HepG2 (cell line): ENCODE measurements around the gene CENPP. TPM values are rescaled to one million over a fixed set of nuclear protein-coding genes. Genes with fewer than 3 reads are reported as not detected.

Experiments used
- ATAC-seq: fragments of 200-7000 bp; cut with Tn5 transposase; 3 replicates; pipeline ENCODE4 v1.9.1; 2020; ENCODE audit warnings: mild to moderate bottlenecking, moderate library complexity
- BruUV-seq: library from RNA; stranded (reverse); fragments of 400-500 nt; replicated peaks from 2 replicates; lab custom pipeline; 2021; lab: Mats Ljungman, UMichigan
- CTCF ChIA-PET: fragments of 300-600 bp; formaldehyde crosslinking; extraction: SDS; loops from one replicate; lab custom pipeline; 2021; ENCODE audit warnings: low total read pairs, inconsistent platforms, low intra/inter-chr PET ratio; lab: Yijun Ruan, JAX
- POLR2A ChIA-PET: fragments of 350-600 bp; sonication (Branson Sonifier 250); formaldehyde crosslinking; loops from one replicate; lab custom pipeline; 2020; ENCODE audit warnings: antibody characterized with exemption, inconsistent platforms; lab: Yijun Ruan, JAX
- DNase-seq: peaks from one replicate; pipeline ENCODE4 v3.0.0-alpha.2; 2015; ENCODE audit warnings: low spot score
- FAIRE-seq: peaks from 3 replicates; lab custom pipeline; 2011; peaks lifted over from hg19 to GRCh38; lab: Jason Lieb, UNC
- H2AFZ ChIP-seq: one replicate; pipeline ENCODE4 v1.6.1; 2011; ENCODE audit warnings: low read length, inconsistent platforms
- H3K27ac ChIP-seq: fragments of 300-600 bp; 3 replicates; pipeline ENCODE4 v1.8.0; 2011; ENCODE audit warnings: mixed run types, mild to moderate bottlenecking, mixed read lengths, low read length, inconsistent platforms; ENCODE audit not compliant: insufficient read depth; ENCODE audit errors: extremely low read length
- H3K27me3 ChIP-seq, 2 experiments: fragments of 200-600 bp in 1 of 2; 2 replicates in 1 of 2; 3 replicates in 1 of 2; pipeline versions ENCODE4 v1.6.0 to v1.8.0; 2011; ENCODE audit warnings: low read length in 2 of 2, mild to moderate bottlenecking in 2 of 2, moderate library complexity in 2 of 2, inconsistent platforms in 1 of 2; ENCODE audit not compliant: insufficient read depth in 2 of 2, control insufficient read depth in 1 of 2
- H3K36me3 ChIP-seq, 2 experiments: fragments of 200-600 bp in 1 of 2; replicated peaks in 1 of 2; 2 replicates in 1 of 2; 3 replicates in 1 of 2; pipeline versions ENCODE4 v1.5.1 to v1.8.0; 2011; ENCODE audit warnings: low read length in 2 of 2, inconsistent platforms in 1 of 2; ENCODE audit not compliant: insufficient read depth in 2 of 2, control insufficient read depth in 1 of 2
- H3K4me1 ChIP-seq: 2 replicates; pipeline ENCODE4 v1.5.1; 2012; ENCODE audit warnings: low read length, inconsistent platforms; ENCODE audit not compliant: insufficient read depth
- H3K4me2 ChIP-seq: 2 replicates; pipeline ENCODE4 v1.6.0; 2011; ENCODE audit warnings: low read depth, low read length, inconsistent platforms
- H3K4me3 ChIP-seq, 3 experiments: fragments of 200-600 bp in 1 of 3; sonication (generic), shearing (Covaris generic) in 1 of 3; replicated peaks in 1 of 3; 2 replicates each; pipeline ENCODE4 v1.5.1; 2011 to 2016; ENCODE audit warnings: low read length in 3 of 3, inconsistent platforms in 2 of 3, low read depth in 2 of 3, mild to moderate bottlenecking in 2 of 3, control low read depth in 1 of 3, mixed read lengths in 1 of 3; ENCODE audit not compliant: insufficient read depth in 1 of 3
- H3K79me2 ChIP-seq: one replicate; pipeline ENCODE4 v1.6.1; 2011; ENCODE audit warnings: low read length, inconsistent platforms; ENCODE audit not compliant: insufficient read depth
- H3K9ac ChIP-seq: 2 replicates; pipeline ENCODE4 v1.6.0; 2011; ENCODE audit warnings: mild to moderate bottlenecking, low read depth, low read length, inconsistent platforms; ENCODE audit not compliant: insufficient read depth
- H3K9me3 ChIP-seq: 2 replicates; pipeline ENCODE4 v1.5.1; 2012; ENCODE audit warnings: mild to moderate bottlenecking, low read length
- H4K20me1 ChIP-seq: 2 replicates; pipeline ENCODE4 v1.6.0; 2011; ENCODE audit warnings: inconsistent platforms, mild to moderate bottlenecking, low read length, moderate library complexity; ENCODE audit not compliant: insufficient read depth
- WGBS: methylation state at CpG from one replicate; pipeline ENCODE4 v1.1.6; 2017; ENCODE audit warnings: low lambda C conversion rate; 5-methylcytosine and 5-hydroxymethylcytosine counted together
- in situ Hi-C: cut with HindIII; loops from 2 replicates; pipeline ENCODE4 v1.10.0; 2017; ENCODE audit warnings: low pct_unique_long_range_greater_than_20kb; ENCODE audit not compliant: extremely low pct_ligation_motif_present
- intact Hi-C: fragments of 100-400 bp; cut with micrococcal nuclease; formaldehyde crosslinking; loops from one replicate; pipeline ENCODE4 v1.10.0; 2022; ENCODE audit not compliant: unreplicated experiment
- polyA plus RNA-seq, 8 experiments: library from polyadenylated mRNA; depleted of rRNA in 3 of 8; stranded (reverse) in 7 of 8; unstranded in 1 of 8; fragments of >200 nt; fragmentation: Illumina TruSeq in 4 of 8; extraction: Trizol in 4 of 8; gene quantifications; 2 replicates each; pipeline versions ENCODE4 v1.2.1 to v1.2.3, GENCODE V29; 2011 to 2016; ENCODE audit warnings: low read depth in 4 of 8, missing spikeins in 1 of 8, mixed read lengths in 1 of 8; ENCODE audit not compliant: insufficient read depth in 1 of 8
- total RNA-seq, 5 experiments: library from RNA; depleted of rRNA; stranded (reverse); fragments of >200 nt; fragmentation: Illumina TruSeq; extraction: Trizol; gene quantifications; 2 replicates each; pipeline ENCODE4 v1.2.3, GENCODE V29; 2016; ENCODE audit warnings: low read depth in 1 of 5
- TF ChIP-seq, protein P1 (sequence below), 2 experiments: sonication (generic) in 1 of 2; formaldehyde crosslinking in 1 of 2; IDR thresholded peaks; 2 replicates each; pipeline versions ENCODE4 v1.6.1 to v1.9.0; 2014 to 2022; ENCODE audit warnings: antibody characterized with exemption in 1 of 2, borderline replicate concordance in 1 of 2, inconsistent platforms in 1 of 2, low read depth in 1 of 2, missing genetic modification reagents in 1 of 2

CENPP gene
- total and polyA plus RNA-seq, 2 of the 13 experiments (the other 11 are each of a cell fraction or from before 2014, with no cell fraction given), result 2.0 to 11.4 TPM

DNA sequence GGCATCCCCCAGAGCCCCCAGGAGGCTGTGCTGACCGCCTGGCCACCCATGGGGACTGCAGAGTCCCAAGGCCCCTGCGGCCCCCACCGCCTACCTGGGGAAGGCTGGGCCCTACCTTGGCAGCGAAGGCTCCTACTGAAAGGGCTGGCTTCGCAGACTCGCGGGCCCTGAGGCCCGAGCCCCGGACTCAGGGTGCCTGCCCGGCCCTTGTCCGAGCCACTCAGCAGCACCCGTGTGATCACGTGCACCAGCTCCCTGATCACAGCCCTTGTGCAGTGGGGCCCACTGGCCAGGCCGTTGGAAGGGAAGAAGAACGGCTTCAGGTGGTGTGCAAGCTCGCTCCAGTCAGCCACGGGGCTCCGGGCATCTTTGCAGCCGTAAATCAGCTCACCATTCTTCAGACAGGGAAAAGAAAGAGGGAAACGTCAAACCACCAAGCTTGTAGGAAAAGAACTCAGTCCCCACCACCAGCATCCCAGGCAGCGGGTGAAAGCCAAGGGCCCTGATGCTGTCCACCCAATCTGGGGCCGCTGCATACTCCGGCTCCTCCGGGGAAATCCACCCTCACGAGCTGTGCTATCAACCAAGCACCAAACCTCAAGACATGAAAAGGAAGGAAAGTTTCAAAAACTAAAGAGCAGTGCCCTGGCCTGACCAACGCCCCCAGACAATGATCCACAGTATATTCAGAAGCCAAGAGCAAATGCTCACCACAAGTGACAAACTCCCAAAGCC, 312.3 kb downstream of the CENPP start:
- no peak for DNase-seq
- WGBS, result 95% methylated on average over 13 of the region's 26 CpGs
- no peak overlapping the region for H3K4me2 ChIP-seq
- intact Hi-C loops (no loop called here), in situ Hi-C loops (loop anchor here (10.0 kb wide), 2 partner anchors 313 to 503 kb away; partner anchors contain the start of genes CENPP and NOL8)
- TF ChIP-seq, protein P1, sequence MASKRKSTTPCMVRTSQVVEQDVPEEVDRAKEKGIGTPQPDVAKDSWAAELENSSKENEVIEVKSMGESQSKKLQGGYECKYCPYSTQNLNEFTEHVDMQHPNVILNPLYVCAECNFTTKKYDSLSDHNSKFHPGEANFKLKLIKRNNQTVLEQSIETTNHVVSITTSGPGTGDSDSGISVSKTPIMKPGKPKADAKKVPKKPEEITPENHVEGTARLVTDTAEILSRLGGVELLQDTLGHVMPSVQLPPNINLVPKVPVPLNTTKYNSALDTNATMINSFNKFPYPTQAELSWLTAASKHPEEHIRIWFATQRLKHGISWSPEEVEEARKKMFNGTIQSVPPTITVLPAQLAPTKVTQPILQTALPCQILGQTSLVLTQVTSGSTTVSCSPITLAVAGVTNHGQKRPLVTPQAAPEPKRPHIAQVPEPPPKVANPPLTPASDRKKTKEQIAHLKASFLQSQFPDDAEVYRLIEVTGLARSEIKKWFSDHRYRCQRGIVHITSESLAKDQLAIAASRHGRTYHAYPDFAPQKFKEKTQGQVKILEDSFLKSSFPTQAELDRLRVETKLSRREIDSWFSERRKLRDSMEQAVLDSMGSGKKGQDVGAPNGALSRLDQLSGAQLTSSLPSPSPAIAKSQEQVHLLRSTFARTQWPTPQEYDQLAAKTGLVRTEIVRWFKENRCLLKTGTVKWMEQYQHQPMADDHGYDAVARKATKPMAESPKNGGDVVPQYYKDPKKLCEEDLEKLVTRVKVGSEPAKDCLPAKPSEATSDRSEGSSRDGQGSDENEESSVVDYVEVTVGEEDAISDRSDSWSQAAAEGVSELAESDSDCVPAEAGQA (IDR thresholded peaks at IDR 0.05; ENCODE audit: low read depth), result no peak
- TF ChIP-seq, protein P1 (CRISPR knock-in tag; IDR thresholded peaks at IDR 0.05; ENCODE audit: borderline replicate concordance), result no peak
- H3K9ac ChIP-seq, result no peak overlapping the region
- H3K27ac ChIP-seq, result no peak overlapping the region
- H3K9me3 ChIP-seq, result no peaks in the 10 kb centered on the region
- no peaks in the 10 kb centered on the region for H4K20me1 ChIP-seq
- no TSS peak for BruUV-seq
- H3K27me3 ChIP-seq, result no peaks in the 10 kb centered on the region
- no peak for ATAC-seq
- no peak for FAIRE-seq
- H3K4me3 ChIP-seq, result no peak overlapping the region
- H3K79me2 ChIP-seq, result no peaks in the 10 kb centered on the region
- H3K36me3 ChIP-seq, result peaks cover 31 to 83% of the 10 kb centered on the region in 2 experiments
- CTCF ChIA-PET, result no interaction called here
- H3K4me1 ChIP-seq, result no peaks in the 10 kb centered on the region
- POLR2A ChIA-PET, result no interaction called here
- no peak overlapping the region for H2AFZ ChIP-seq
